ENCODE data around the gene FITM1.

Gene FITM1, protein sequence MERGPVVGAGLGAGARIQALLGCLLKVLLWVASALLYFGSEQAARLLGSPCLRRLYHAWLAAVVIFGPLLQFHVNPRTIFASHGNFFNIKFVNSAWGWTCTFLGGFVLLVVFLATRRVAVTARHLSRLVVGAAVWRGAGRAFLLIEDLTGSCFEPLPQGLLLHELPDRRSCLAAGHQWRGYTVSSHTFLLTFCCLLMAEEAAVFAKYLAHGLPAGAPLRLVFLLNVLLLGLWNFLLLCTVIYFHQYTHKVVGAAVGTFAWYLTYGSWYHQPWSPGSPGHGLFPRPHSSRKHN
- 0 to 0.38 (median 0.17) reads per million in 18 experiments for total RNA-seq

DNA sequence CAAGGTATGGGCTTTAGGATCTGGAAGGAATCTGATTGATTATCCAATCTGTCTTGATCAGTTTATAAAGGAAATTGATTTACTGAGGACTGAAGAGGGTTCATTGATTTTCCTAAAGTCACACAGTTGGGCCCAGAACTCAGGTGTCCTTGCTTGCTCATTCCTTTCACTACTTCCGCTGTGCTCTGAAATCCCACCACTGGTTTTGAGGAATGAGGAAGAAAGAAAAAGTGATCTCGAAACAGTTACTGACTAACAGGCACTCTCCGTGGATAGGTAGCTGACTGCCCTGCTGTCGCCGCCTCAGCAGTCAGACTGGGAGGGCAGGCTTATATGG, at the start of gene FITM1:
Gene FITM1 (plus strand): TSS at position 280 of the 337 bp plus-strand sequence. CDS start 905 bp downstream, outside the sequence.
- no peak for DNase-seq

DNA sequence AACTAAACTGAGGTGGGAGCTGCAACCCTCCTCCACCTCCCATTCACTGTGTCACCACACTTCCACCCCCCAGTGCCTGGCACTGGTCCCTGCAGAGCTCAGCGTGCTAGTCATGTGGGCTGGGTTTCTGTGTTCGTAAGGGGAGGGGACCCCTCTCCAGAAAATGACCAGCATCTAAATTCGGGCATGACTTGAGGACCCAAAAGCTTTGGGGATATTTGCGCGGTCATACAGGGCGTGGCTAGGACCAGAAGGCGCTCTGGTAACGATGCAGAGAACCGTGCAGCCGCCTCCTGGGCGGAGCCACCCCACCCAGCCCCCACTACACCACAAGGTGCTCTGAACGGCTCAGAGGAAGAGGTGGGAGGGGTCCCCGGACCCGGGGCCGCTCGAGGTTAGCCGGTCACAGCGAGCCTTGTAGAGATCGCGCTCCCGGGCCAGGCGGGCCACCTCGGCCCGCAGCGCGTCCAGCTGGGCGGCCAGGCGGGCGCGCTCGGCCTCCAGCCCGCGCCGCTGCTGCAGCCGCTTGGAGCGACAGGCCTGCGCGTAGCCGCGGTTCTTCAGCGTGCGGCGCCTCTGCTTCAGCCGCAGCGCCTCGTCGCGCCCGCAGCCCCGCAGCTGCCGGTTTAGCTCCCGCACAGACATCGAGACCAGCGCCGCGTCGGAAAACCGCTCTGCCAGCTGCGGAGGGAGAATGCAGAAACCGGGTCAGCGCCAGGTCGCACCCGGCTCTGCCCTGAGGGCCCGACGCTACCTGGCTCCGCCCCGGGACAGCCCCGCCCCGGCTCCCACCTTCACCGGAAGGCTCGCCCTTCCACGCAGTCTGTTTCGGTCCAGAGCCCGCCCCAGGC, 49.3 kb upstream of the FITM1 start:
- peak; percentile 4 to 35 for DNase-seq

DNA sequence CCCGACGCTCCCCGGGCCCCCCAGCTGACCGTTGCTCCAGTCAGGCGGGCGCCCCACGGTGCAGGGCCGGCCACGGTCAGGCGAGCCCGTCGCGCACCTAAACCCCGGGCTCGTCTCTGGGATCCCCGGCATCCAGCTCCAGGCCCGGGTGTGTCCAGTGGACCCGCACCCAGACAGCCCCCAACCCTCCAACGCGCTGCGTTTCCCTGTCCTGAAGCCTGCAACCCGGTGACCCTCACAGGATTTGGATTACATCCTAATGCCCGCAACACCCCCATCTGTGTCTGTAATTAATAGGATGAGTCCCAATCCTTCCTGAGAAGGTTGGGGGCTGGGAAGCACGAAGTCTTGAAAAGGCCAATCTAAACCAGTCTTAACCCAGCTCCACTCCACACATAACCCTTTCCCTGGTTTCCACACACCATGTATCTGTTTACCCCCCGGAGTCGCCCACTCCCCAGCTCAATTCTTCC, 48.7 kb upstream of the FITM1 start:
- DNase-seq: no peak

DNA sequence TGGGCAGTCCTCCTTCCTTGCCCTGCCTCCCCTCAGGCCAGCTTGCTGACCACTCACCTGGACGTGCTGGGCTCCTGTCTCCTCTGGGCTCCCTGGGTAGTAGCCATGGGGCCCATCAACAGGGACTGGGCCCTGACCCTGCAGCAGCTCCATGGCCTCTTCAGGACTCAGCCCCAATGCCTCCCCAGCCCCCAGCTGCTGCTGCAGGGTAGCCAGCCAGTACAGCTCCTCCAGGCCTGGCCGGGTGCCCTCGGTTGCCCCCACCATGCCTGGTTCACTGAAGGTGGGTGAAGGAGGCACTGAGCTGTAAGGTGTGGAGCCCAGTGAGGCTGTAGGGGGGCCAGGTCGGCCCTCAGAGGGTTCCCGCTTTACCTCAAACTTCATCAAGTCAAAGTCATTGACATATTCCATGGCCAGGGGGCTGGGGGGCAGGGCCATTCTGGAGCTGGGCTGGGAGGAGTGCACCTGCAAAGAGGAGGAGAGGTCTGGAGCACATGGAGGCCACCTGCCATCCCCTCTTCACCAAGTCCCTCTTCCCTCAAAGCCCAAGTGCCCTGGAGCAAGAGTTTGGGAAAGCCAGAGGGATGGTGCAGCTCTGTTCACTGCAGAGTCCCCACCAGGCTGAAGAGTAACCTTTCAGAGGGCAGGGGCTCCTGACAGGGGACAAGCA, 47.9 kb upstream of the FITM1 start:
- DNase-seq: no peak

DNA sequence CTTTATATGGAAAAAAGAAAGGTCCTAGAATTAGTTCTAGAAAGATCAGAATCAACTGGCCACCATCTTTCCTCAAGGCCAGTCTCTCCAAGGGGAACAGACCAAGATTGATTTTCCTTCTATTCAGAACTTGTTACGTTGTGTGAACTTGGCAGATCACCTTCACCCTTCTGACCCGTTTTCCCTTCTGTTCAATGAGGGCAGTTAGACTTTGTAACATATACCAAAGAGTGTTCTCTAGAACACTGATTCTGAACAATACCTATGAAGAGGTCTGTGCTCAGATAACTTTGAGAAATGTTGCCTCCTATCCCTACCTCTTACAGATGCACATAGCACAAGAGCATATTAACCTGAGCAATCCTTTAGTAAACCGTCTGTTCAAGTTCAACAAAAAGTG, 47.0 kb upstream of the FITM1 start:
- no peak for DNase-seq

DNA sequence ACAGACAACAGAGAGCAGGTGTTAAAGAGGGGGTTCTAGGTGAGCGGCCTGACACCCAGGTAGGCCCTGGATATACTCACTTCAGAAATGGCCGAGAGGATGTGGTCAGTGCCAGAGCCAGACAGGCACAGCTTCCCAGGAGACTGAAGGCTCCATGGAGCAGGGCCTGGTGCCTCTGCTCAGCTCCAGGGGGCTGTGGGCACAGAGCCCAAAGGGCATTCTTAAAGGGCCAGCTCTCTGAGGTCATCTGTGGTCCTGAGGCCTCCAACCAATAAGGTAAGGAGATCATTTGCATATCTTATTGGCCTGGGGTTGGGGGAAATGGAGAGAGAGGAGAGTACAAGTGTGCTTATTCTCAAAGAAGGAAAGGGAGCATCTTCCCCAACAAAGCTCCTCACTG, 46.0 kb upstream of the FITM1 start:
- DNase-seq: no peak

DNA sequence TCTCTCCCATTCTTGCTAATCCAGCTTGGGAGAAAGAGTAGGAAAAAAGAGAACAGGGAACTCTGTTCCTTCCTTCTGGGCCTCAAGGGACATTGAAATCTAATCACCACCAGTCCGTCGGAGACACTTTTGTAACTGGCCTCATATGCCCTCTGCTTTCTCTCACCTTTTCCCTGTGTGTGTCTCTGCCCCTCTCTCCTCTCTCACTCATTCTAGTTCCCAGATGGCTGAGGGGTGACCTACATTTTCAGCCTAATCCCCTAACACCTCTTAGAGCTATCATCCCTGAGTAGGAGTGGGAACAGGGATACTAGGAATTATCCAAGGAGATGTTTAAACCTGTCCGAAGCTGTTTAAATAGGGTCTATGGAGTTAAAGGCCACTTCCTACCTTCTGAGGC, 45.2 kb upstream of the FITM1 start:
- no peak for DNase-seq

DNA sequence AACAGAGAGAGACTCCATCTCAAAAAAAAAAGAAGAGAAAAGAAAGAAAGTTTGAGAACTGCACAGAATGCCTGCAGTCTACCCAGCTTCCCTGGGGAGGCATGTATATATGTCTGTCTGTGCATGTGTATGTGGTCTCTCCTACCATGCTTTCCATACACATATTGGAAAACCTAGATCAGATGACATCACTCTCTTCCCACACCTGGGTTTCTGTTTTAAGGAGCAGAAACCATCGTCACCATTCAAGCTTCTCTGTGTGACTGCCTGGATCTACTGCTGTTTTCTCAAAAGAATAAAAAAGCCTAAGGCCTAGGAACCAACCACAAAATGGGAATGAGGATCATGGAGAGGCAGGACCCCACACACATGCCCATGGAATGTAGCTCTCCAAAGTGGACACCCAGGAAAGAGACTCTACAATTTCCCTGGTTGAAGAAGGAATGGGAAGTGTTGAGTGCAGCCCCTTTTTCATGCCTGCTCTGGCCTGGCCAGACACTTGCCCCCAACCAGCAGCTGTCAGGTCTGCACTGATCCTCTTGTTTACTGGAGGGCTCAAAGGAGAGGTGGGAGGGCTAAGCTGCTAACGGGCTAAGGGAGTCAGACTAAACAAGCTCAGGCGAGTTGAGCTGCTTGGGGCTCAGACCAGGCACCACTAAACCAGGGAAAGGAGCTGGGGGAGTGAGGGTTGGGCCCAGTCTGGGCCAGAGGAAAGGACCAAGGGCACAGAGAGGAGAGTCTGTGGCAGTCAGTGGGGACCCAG, 44.1 kb upstream of the FITM1 start:
- DNase-seq: no peak

DNA sequence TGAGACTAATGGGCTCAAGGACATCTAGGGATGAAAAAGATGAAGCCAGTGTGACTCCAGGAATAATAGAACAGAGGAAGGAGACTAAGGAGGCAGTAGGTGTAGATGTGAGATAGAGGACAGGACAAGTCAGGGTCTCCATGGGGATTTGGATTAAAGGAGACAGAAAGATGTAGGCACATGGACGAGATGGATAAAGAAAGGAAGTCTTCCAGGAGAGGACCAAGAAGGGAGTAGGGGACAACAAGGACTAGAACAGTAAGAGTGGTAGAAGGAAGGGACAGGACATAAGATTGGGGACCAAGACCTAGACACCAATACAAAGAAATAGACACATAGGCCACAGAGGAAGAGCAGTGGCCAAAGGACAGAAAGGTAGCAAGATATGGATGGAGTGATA, 43.5 kb upstream of the FITM1 start:
- DNase-seq: no peak

DNA sequence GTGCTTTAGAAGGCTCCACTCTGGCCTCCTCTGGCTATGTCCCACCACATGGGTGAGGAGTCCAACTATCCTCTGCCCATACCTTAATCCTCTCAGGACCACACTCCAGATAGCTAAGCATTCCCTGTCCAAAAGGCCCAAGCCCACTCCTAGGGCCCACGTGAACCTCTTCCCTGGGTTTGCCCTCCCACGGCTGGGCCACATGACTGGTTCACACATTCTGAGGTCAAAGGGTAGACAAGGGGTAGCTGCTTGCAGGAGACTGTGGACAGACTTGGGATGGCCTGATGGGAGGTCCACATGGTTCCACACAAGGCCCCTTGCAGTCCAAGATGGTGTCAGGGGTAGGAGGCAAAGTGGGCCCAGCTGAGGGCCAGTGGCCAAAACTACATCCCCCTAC, 42.4 kb upstream of the FITM1 start:
- no peak for DNase-seq

DNA sequence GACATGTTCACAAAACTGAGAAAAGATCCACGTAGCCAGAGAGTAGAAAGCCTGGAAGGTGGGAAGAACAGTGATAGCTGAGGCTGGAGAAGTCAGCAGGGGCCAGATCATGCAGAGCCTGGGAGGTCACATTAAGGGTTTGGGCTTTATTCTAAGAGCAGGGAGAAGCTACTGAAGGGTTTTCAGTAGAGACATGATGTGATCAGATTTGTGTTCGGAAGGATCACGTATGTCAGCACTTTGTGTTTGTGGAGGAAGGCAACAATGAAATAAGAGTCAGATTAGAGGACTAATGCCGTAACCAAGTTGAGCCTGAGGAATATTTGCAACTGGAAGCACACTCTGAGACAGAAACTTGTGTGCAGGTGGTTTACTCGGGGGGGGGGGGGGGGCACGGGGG, 40.6 kb upstream of the FITM1 start:
- DNase-seq: no peak

DNA sequence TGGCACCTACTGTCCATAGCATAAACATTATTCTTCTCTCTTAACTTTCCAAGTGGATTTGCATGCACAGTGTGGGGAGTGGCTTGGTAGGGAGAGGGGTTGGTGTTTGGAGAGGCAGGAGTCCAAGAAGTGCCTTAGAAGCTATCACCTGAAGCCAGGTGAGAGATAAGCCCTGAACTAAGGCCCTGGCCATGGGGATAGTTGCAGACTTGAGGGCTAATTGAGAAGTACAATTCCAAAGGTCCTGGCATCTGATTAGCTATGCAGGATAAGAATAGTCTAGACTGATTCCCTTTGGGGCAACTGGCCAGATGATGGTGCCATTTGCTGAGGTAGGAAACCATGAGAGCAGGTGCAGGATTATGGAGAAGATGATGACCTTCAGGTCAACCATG, 38.4 kb upstream of the FITM1 start:
- no peak for DNase-seq

DNA sequence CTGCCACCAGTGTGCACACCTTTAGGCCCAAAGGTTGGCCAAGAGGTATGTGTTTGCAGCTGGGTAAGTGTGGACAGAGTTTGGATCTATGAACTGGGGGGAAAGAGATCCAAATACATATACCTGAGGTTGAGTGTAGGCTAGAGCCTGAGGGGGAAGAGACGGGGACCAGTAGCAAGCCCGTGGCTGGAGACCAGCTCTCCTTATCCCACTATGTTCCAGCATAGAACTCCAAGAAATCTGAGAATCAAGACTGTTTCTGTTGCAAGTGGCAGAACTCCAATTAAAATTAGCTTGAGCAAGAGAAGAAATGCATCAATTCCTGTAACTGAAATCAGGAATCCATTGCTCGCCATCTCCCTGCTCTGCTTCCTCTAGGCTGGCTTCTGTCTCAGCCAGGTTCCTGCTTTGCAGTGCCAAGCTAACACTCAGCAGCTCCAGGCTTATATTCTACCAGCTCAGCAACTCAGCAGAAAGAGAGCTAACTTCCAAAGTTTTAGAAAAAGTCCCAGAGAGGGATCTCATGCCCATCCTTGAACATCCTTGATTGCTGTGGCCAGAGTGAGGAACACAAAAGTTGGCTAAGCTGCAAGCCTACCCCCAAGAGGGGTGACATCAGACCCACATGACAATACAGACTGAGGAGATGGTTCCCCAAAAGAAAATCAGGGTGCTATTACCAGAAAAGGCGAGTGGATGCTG, 37.8 kb upstream of the FITM1 start:
- DNase-seq: peak; percentile 79 to 91

DNA sequence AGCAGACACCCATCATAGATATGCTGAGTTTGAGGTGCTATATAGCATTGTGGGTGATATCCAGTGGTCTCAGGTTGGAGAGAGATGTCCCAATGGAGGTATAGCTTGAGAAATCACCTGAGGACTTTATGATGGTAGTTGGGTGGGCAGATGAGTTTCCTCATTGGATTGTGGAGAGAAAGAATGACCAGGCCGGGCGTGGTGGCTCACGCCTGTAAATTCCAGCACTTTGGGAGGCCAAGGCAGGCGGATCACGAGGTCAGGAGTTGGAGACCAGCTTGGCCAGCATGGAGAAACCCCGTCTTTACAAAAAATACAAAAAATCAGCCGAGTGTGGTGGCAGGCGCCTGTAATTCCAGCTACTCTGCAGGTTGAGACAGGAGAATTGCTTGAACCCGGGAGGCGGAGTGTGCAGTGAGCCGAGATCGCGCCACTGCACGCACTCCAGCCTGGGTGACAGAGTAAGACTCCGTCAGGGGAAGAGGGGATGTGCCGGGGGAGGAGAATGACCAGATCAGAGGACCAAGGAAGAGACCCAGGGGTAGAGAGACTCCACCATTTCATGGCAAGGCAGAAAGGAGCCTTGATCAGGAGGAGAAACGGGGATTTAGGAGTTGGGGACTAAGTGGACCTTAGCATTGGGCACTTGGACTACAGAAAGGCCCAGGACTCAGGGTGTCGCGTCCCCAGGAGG, 37.1 kb upstream of the FITM1 start:
- DNase-seq: no peak

DNA sequence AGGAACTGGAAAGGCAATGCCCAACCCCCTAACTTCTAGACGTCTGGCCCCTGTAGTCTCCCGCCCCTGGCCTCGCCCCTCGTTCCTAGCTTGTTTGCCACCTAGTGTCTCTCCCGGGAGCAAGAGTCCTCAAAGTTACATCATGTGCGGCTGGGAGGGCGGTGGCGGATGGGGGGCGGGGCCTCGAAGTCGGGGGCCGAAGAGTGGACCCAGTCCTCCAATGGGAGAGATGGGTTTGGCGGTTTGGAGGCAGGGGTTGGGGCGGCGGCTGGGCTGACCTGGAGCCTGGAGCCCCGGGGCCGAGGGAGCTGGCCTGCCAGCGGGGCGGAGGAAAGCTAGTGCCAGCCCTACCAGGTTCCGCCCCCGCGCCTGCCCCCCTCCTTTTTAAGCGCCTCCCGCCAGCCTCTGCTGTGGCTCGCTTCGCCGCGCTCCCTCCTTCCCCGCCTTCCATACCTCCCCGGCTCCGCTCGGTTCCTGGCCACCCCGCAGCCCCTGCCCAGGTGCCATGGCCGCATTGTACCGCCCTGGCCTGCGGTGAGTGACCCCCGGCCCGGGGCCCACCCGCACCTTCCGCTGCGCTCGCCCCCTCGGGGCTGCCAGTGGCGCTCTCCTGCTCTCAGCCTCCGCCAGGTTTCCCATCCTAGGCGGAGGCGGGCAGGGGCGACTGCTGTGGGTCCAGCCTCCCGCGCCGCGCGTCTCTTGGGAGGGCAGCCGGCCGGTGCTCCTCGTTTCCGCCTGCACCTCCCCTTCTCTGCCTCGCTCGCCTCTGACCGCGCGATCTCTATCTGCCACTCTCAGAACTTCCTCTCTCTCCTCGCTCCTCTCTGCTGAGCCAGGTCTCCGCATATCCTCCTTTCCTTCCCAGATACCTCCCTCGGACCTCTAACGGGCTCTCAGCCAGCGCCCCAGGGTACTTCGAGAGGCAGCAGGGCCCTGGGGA, 36.3 kb upstream of the FITM1 start, which contains the start of gene PCK2:
Gene PCK2 (plus strand): TSS at position 411 of the 940 bp plus-strand sequence. CDS start 95 bp downstream, at position 506.
- peak; percentile 98 for DNase-seq

DNA sequence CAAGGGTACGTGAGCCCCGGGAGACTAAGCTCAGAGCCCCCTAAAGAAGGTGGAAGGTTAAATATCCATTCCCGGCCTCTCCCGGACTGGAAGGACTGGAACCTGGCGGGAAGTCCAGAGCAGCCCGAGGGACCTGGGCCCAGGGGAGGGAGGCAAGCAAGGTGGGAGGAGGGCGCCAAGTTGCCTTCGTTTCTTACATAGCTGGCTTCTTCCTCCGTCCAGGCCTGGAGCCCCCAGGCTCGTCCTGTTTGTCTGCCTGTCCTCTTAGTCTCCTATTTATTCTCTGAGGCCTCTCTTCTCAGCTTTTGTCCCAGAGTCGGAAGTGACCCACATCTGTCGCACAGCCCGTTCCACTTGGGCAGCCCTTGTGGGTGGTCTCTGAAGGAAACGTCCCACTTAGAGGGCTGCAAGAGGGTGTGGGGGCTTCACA, 35.6 kb upstream of the FITM1 start:
- DNase-seq: peak in 1 of 2 donors; percentile 10

DNA sequence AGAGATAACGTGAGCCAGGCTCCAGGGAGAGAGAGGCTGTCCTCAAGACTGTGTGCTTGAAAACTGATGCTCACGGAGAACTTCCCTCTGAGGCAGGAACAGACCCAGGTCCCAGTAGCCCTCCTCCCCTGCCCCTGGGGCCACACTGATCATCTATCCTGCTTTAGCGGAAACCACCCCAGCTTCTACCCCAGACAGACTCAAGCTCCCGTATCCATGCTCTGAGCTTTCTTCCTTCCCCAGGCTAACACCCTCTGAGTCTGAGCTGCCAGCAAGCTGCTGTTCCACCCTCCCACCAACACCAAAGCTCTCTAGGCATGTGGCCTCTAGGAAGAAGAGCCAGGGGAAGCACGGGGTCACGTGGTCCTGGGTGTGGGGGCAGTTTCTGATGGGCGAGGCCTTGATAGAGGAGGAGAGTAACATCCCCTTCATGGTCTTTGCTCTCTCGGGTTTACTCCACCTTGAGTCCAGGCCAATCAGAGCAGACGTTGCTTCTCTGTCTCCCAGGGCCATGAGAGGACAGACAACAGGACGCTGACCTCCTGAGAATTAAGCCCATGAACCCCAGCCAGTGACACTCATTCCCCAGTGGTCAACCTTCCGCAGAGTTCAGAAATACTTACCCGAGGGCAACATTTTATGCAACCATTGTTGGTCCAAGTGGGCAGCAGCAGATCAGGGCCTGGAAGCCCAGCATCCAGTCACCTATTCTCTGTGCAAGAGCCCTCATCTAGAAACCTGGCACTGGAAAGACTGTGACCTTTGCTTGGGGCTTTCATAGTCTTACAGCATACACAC, 35.0 kb upstream of the FITM1 start:
- DNase-seq: peak; percentile 93 to 94

DNA sequence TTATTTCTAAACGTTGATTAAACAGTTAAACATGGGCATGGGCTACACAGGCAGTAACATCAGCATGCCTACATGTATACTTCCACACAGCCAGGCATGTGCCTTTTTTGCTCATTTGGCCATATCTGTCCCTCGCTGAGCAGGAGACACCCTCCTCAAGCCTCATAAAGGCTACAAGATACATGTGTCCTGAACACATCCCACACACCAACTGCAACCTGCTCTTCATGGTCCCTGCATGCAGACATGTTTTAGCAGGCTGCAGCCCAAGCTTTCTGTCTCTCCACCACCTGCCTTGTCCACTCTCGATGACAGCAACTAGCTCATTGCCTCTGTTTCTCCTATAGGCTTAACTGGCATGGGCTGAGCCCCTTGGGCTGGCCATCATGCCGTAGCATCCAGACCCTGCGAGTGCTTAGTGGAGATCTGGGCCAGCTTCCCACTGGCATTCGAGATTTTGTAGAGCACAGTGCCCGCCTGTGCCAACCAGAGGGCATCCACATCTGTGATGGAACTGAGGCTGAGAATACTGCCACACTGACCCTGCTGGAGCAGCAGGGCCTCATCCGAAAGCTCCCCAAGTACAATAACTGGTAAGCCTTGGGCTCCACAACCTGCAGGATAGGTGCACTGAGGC, 33.8 kb upstream of the FITM1 start:
- DNase-seq: no peak

All from inflammatory macrophage (primary cell).